Fibroblast of skin of right biceps (primary cell): ENCODE data around the gene TNS1.

Source experiments
- DNase-seq: peaks from one replicate; pipeline ENCODE4 v3.0.0-alpha.2; 2013

TNS1 gene

DNA sequence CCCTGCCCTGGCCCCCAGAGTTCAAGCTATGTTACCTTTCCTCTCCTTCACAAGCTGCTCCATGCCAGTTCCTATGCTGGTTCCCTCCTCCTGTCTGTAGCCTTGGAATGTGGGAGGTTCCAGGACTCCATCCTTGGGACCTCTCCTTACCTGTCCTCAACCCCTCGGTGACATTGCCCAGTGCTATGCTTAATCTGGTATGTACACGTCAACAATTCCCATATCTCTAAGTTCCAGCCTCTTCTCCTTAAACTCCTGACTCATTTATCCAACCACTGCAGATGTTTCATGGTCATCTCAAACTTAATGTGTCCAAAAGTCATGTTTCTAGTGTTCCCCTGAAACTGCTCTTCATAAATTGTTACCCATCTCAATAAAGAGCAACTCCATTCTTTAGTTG, 160.8 kb downstream of the TNS1 start:
- no peak for DNase-seq

DNA sequence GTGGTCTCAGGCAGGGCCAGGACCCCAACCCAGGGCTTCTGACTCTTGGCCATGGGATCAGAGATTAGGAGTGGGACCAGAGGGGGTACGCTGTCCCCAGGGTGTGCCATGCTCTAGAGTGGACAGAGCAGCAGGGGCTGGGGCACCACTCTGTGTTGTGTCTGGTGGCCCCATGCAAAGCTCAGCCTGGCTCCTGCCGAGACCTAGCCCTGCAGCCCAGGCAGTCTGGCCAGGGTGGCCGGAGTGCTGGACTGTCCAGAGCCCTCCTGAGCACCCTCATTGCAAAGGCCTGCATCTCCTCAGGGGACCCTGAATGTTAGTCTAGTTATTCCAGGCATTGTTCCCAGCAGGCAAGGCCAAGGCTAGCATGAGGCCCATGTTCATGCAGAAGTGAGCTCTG, 162.3 kb downstream of the TNS1 start:
- DNase-seq: no peak

DNA sequence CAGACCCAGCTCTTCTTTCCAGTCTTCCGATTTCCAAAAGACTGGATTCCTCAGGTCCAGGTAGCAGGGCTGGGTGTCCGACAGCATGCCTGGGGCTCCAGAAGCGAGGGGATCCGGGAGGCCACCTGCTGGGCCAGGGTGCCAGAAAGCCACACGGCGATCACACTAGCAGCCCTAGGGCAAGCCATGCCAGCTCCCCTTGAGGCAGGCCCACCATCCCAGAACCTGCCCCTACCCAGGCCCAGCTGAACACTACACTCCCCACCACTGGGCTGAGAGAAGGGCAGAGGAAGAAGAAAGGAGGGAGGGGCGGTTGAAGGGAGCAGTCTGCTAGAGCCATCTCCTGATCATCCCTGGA, 163.1 kb downstream of the TNS1 start:
- no peak for DNase-seq

DNA sequence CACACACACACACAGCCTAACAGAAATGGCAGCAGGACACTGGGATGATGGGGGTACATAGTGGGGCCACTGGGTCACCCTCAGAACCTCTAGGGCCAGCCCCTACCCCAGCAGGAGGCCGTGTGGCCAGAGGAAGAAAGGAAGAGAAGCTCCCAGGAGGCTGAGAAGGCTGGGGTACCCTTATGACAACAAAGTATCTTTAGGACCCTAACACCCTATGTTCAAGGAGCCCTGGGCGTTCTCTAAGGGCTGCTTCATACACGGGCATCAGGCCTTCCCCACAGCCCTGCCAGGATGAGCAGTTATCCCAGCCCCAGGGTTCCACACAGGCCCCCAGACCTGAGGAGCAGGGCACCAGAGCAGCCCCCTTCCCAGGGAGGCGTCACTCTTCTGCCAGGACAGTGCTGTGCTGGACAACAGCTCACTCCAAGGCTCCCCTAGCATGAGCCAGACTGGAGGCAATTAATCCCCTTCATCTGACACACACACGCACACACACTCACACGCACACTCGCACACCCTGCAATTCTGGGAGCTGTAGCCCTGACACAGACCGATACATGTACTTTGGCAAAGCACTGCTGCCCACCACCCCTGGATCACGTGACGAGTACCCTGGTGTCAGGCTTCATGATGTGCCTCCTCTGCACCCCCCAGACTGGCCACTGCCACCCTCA, 163.6 kb downstream of the TNS1 start:
- no peak for DNase-seq

DNA sequence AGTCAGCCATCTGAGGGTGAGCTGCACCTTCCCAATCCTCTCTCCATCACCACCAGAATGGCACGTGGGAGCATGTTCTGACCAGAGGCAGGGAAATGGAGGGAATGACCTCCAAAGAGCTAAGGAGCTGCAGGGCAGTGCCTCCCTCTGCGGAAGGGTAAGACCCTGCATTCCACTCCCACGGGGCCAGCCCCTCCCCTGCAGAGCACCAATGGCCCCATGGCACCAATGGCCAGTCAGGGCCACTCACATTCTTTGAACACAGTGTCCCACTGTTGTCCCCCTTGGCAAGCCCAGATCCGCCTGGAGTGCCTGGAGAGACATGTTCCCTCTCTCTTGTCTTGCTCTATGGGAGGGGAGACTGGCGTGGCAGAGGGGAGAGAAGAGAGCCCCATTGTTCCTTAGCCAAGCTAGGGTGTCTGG, 164.4 kb downstream of the TNS1 start:
- DNase-seq: no peak

DNA sequence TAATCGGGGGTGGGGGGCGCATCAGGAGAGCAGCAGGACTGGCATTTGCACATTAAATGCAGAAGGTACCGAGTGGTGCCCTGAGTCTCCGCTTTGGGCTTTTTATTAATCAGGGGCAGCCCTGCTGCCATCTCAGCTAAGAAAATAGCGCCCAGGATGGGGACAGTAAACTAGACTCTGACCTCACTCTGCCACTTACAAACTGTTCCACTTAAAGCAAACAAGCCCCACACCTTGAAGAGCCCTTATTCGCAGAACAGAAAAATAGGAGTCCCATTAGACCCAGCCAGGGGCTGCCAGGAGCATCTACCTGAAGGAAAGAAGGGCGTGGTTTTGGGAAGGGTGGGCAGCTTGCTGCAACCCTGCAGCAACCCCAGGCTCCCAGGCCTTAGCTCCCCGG, 165.3 kb downstream of the TNS1 start:
- DNase-seq: no peak

DNA sequence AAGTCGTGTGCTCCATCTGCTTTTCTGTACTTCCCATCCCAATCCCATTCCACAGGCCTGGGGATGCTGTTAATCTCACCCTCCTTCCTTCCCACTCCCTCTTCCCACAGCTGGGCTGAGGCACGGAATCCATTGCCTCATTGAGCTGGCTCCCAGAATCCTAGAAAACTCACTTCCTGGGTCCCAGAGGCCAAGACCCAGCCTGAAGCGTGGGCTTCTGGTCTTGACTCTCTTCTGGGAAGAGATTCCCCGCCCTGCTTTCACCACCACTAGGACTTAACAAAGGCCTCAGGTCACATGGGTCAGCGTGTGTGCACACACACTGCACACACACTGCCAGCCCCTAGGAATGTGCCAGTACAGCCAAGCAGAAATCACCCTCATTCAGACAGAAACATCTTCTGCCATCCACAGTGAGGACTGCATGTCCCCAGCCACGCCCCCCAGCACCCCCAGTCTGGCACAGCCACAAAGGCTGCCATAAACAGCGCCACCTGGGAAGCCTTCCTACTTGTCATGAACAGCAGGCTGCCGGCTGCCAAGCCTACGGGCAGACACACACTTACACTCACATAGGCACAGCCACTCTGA, 165.8 kb downstream of the TNS1 start:
- peak; percentile 65 for DNase-seq

DNA sequence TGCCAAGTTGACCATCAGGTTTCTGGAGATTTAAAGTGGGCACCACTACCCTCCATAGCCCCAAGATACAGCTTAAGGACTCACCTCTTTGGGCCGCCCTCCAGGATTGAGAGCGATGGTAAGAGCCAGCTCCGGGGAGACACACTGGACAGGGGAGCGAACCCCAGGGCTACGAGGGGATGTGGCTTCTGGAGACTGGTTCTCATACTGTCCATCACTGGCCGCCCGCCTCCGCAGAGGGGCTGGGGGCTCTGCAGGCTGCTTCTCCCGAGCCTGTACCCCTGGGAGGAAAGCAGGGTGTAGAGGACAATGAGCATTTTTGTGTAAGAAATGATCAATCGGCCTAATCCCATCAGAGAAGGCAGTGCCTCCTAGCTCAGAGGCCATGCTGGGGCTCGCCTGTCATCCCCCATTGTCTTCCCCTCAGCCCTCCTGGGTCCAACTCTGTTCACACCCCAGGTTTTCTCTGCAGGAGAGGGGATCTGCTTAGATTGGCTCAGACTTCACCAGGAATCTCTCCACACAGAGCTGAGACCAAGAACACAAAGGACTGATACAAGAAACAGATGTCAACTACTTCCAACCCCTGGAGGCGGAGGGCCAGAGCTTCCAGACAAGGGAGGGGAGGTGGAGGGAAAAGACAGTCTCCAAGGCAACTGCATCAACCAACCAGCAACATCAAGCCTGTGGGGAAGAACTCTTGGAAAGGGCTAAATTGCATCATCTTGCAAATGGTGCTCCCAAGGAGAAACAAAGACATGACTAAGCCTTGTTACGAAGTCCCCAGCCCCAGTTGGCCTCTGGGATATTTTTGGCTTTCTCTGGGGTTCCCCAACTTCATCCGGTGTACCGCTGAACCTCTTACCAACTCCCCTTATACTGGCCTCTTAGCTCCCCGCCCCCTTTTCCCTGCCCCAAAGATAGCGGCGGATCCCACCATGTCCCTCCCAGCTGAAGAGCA, 166.6 kb downstream of the TNS1 start:
- DNase-seq: peak; percentile 95

DNA sequence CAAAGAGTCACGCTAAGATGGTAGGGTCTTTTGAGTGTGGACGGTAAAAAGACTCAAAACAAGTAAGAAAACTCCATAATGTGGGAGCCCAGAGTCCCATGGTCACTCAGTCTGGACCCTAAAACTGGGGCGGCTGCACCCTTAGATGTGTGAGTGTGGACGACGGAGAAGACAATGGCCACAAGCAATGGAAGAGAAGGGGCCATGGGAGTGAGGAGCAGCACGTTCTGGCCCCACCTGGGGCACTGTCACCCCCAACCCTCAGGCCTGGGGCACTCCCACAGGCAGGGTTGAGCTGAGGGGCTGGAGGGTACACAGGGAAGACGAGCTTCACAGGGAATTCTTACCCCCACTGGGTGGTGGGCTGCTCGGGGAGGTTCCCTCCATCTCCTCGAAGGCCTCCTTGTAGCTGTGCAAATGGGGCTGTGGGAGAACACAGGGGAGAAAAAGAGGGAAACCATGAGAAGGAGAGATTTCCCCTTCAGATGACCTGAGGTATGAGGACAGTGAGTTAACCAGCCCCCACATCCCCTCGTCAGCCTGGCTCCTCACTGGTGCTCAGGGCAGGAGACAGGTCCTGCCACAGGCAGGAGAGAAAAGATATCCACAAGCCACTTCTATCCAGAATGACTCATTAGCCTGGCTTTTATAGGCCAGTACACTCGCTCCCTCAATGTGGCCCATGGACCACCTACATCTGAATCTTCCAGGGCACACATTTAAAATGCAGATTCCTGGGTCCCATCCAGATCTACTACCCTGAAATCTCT, 167.9 kb downstream of the TNS1 start:
- DNase-seq: peak; percentile 25

DNA sequence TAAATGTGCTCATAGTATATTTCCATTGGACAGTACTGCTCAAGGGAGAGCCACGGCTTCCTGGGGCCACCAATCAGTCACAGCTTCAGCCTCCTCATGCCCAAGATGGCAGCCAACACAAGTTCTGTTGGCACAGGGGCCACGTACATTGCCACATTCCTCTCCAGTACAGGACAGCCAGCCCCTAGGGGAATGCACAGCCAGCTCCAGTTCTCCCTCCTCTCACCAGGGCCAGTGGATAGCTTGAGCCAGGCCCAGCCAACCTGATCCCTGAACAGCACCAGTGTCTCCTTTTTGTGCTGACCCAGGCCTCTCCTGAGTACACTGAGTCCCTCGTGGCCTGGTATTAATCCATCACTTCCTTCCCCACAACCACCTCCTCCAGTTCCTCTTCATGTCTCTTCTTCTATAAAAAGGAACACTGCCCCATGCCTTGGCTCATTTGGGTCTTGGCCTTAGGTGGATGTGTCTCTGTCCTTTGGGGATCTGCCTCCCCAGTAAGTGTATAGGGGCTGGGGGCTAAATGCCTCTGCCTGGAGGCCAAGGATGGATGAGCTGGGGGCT, 168.7 kb downstream of the TNS1 start:
- no peak for DNase-seq

DNA sequence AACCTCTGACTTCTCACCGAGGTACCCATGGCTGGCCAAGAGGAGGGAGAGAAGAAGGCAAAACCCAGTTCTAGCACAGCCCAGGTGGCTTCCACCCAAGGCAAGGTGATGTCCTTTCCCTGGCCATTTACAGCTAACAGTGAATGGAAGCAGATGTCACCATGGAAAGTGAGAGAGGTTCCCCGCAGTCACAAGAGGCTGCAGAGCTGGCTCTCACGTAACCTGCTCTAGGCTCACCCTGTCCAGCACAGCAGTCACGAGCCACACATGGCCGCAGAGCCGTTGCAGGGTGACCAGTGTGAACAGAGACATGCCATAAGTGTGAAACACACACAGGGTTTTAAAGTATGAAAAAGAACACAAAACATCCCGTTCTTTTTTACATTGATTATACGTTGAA, 169.4 kb downstream of the TNS1 start:
- no peak for DNase-seq

DNA sequence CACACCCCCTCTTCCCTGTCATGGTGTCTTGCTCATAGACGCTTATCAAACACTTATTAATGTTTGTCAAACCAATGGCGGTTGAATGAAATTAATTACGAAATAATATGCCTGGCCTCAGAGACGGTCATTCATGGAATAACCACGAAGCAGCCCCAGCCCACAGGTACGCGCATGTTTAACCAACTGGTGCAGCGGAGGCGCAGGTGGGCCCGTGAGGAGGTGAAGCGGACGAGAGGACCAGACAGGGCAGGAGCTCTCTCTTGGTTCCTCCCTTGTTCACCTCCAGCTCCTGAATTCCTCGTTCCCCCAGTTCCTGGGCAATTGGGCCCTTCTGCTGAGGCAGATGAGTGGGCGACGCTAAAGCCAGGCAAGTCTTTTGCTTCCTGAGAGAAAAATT, 169.8 kb downstream of the TNS1 start:
- no peak for DNase-seq

DNA sequence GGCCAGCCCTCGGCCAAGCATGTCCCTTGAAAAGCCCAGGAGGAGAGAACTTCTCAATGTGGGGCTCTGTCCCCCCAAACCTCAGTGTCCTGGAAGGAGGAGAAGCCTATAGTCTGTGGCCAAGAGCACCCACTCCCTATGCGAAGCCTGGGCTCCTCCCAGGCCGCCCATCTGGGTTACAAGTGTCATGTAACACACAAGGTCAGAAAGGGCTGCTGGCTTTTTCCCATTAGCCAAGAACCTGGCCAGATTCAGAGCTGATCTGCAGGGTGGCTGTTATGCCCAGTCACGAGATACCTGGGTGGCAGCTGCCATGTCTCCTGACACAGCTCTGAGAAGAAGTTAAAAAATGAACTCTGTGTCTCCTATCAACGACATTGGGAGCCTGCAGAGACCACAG, 170.7 kb downstream of the TNS1 start:
- no peak for DNase-seq

DNA sequence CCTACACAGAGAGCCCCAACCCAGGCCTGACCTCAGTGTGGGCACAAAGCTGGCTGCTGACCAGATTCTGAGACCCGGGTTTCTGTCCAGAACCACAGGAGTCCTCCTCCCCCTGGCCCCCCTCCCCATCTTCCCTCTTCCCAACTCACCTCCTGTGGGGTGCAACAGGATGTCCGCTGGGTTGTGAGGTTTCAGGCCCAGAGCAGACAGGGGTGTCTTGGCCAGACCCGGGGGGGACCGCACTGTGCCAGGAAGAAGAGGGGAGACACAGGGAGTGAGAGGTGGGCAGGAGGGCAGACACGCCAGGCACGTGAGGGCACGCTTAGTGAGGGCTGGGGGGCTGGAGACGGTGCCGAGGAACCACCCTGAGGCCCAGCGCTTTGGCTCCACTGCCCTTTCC, 171.5 kb downstream of the TNS1 start:
- no peak for DNase-seq

DNA sequence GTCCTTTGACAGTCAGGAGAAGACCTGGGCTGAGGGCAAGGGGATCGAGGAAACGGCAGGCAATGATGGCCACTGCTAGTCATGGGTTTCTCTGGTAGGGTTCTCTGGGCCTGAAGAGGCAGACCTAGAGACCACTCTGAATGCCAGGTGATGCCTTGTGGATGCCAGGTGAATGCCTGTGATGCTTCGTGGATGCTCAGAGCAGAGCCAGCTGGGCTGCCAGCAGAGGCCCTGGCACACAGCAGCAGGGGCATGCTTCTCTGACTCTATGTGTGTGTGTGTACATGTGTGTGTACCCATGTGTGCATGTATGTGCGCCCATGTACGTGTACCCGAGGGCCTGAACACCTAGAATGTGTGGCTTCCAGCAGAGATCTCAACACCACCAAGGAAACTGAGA, 172.0 kb downstream of the TNS1 start:
- no peak for DNase-seq

DNA sequence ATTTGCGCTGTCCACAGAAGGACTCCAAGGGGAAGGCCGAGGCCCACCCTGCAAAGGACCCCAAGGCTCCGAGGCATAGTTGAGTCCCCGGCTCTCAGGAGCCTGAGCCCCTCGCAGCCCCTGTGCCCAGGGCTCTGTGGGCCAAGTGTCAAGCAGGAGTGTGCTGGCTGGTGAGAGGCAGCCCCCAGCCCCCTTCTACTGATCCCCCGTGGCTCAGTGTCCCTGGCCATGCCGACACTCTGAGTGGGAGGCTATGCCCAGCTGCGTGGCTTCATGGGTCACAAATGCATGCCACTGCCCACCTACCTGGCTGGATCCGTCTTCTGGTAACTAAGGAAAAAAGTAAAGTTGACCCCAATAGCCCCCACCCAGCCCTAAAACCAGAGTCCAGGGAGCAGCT, 172.7 kb downstream of the TNS1 start:
- no peak for DNase-seq

DNA sequence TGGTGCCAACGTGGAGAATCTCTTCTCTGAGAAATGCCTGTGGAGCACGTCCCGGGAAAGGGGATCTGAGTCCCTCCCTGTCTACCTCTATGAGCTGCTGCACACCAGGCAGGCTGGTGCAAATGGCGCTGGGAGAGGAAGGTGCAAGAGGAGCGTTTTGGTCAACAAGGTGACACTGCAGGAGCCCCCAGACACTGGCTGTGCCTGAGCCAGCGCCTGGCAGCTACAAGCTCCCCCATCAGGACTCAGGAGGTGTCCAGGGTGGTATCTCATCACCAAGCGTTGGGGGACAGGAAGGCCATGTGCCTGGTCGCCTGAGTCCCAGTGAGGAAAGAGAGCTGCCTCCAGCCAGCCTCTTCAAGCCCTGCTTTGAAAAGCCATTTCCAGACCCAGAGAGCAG, 173.4 kb downstream of the TNS1 start:
- DNase-seq: no peak

DNA sequence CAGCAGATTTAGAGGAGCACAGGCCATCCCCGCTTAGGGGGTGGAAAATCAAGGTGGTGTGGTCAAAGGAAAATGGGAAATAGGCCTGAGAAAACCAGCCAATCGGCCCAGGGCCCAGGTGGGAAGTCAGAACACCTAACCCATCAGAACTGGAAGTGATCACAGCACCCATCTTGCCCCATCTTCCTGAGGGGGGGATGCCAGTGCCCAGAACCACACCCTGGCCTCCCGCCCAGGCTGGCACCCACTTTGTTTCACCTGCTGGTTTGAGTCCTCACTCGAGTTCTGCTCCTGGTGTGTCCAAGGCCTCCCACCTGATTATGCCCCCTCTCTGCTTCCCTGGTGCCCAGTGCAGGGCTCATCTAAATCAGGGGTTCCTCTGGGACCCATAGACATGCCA, 174.5 kb downstream of the TNS1 start:
- no peak for DNase-seq

DNA sequence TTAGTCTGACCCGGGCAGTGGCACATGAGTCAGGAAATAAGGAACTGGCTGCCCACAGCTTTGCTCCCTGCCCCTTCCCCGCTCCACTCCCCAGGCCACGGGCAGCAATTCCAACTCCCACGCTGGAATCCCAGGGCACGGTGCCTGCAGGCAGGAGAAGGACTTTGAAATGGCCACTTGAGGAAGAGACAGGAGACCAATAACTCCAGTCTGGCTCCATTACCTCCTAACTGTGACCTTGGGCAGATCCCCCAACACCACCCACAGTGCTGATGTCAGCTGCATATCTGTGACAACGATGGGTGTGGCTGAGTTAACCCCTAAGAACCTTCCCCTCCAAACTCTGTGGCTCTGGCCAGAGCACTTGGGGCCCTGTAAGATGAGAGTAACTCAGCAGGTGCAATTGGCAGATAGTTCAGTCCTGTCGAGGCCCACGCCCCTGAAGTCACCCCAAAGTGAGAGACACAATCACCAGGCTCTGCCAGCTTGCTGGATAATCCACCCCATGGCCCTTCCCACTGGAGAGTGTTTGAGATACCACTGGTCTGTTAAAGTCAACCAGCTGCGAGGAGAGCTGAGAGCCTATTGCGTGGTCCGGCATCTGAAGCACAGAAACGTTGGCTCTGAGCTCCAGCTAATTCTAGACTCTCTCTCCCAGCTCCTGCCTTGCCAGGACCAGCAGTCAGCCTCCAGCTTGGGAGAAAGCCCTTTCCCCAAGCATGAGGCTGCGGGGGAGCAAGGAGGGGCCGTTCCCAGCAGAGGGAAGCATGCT, 175.2 kb downstream of the TNS1 start:
- no peak for DNase-seq

DNA sequence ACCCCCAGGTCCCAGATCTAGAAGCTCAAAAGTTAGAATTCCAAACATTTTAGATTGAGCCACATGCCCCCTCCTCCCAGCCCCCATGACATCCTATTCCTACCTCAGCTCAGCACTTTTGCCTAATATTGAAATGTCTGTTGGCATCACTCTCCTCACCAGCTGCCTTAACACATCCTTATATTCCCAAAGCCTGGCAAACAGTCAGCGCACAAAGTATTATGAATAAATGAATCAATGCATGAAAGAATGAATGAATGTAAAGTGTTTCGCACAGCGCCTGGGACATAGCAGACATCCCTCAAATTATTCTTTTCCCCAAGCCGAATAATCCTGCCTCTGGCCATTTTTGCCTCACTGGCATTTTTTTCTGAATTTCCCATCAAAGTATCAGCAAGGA, 175.8 kb downstream of the TNS1 start:
- DNase-seq: no peak

DNA sequence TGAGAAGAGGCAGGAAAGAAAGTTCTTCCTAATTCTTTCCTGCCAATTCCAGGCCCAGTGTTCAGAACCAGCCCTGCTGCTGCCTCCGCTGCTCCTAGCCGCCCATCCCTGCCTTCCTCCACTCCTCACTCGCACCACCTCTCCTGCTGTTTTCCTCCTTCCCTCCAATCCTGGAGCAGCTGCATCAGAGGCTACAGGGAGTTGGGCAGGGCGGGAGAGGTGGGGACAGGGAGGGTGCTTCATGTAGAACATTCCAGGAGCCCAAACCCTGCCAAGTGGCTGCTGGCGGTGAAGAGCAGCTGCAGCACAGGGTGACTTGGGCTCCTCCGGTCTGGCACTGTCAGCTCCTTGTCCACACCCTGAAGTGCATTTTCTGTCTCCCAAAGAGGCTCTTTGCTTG, 176.3 kb downstream of the TNS1 start:
- no peak for DNase-seq
